ENCODE measurements around the gene RPL5.
"Not testable (repeated sequence)": the region's sequence is repeated elsewhere in the genome, so short reads cannot be mapped to it uniquely, and the experiment has no call there.

Gene RPL5

GRCh38 chr1:92831762-92832536, at the start of gene RPL5:
TSS of gene RPL5 (plus strand) at chr1:92832040. CDS start at chr1:92832115, 75 bp downstream.
- peak; percentile 95 to 96 for DNase-seq (ENCODE audit: low read depth in 2 of 2)

- not testable (repeated sequence) for DNase-seq (ENCODE audit: low read depth in 2 of 2)
These were observed 48.3 kb upstream of the RPL5 start for GRCh38 chr1:92783550-92783949.

DNA sequence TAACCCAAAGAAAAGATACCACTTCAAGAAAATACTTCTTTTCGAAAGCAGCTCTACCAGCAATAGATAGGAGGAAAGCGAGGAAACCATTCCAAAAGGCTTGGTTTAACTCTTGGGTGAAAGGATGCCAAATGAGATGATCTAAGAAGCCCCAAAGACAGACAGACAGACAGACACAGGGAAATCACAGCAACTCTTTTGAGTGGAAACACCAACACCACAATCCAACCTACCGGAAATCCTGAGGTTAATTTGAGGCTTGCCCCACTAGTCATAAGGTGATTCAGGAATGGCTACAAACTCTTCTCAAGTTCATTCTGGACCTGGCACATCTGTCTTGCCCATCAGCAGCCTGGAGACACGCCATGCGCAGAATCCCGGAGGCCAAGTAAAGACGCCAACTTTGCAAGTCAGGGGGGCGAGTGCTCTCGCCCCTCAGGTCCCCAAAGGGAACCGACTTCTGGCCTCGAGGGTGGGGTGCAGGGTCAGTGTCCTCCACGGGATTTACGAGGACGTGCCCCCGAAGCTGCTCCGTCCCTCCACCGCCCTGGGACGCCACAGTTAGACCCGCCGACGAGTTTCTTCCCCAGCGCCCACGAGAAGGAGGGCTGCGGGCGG, 47.7 kb upstream of the RPL5 start:
- peak; percentile 5 to 12 for DNase-seq (ENCODE audit: low read depth in 2 of 2)

- DNase-seq (ENCODE audit: low read depth in 2 of 2) = peak; percentile 48 to 49
These were observed 47.0 kb upstream of the RPL5 start, which contains the start of gene EVI5 for GRCh38 chr1:92784639-92785500. TSS of gene EVI5 (minus strand) at chr1:92785108. CDS start at chr1:92736546, 48,562 bp downstream.

- no peak for DNase-seq (ENCODE audit: low read depth in 2 of 2)
These were observed 45.5 kb upstream of the RPL5 start for GRCh38 chr1:92786111-92786901.

DNA sequence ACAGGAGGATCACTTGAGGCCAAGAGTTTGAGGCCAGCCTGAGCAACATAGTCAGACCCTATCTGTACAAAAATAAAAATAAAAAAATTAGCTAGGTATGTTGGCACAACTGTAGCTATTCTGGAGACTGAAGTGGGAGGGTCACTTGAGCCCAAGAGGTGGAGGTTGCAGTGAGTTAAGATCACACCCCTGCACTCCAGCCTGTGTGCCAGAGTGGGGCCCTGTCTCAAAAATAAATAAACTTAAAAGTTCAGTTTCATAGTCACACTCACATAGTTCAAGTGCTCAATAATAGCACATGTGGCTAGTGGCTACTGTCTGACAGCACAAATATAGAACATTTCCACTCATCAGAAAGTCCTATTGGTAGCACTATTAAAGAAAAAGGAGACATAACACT, 41.8 kb upstream of the RPL5 start:
- DNase-seq (ENCODE audit: low read depth in 2 of 2) = no peak

DNA sequence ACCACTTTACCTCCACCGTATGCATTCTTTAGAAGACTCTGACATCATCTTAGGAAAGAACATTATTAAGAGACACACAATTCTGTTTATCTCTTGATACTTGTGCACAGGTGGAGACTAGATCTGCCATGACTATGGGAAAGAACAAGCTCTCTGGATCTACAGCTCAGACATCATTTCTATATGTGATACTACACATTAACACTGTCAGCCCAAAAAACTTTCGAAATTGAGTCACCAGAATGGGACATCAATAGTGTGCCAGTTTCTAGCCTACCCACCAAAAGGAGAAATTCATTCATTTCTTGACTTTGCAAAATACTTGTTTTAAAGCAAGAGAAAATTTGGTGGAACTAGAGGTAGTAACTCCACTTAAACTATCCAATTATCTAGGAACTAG, 41.0 kb upstream of the RPL5 start:
- no peak for DNase-seq (ENCODE audit: low read depth in 2 of 2)

GRCh38 chr1:92791487-92792066, 40.3 kb upstream of the RPL5 start:
- no peak for DNase-seq (ENCODE audit: low read depth in 2 of 2)

GRCh38 chr1:92792340-92792782, 39.5 kb upstream of the RPL5 start:
- no peak for DNase-seq (ENCODE audit: low read depth in 2 of 2)

DNA sequence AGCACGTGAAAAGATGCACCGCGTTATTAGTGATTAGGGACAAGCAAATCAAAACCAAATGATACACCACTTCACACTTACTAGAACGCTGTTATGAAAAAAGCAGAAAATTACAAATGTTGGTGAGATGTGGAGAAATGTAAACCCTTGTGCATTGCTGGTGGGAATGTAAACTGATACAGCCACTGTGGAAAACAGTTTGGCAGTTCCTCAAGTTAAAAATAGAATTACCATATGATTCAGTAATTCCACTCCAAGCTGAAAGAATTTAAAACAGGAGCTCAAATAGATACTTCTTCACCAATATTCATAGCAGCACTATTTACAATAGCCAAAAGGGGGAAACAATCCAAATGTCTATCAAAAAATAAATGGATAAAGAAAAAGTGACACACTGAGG, 36.7 kb upstream of the RPL5 start:
- DNase-seq (ENCODE audit: low read depth in 2 of 2) = no peak

DNA sequence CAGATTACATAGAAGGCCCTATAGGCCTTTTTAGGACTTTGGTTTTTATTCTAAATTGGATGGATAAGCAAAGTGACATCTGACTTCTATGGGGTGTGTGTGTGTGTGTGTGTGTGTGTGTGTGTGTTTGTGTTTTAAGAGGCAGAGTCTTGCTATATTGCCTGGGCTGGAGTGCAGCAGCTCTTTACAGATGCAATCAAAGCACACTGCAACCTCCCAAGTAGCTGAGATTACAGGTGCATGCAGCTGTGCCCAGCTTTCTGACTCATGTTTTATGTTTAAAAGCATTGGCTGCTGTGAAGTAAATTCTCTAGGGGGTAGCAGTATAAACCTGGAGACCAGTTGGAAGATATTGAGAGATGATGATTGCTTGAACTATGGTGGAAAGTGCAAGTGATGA, 34.5 kb upstream of the RPL5 start:
- no peak for DNase-seq (ENCODE audit: low read depth in 2 of 2)

DNA sequence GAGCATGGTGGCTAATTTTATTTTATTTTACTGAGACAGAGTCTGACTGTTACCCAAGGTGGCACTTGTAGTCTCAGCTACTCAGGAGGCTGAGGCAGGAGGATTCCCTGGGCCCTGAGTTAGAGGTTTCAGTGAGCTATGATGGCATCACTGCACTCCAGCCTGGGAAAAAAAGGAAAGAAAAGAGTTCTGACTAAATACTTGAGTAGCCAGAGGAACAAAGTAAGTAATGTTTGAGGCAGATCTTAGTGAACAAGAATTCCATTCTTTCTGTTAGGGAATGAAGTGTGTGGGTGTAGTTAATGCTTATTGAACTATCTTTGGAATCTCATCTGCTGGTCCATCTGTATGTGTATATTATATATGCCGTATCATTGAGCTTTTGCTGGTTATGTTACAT, 33.9 kb upstream of the RPL5 start:
- no peak for DNase-seq (ENCODE audit: low read depth in 2 of 2)

GRCh38 chr1:92803140-92803887, 28.5 kb upstream of the RPL5 start:
- no peak for DNase-seq (ENCODE audit: low read depth in 2 of 2)

GRCh38 chr1:92804721-92805201, 27.1 kb upstream of the RPL5 start:
- no peak for DNase-seq (ENCODE audit: low read depth in 2 of 2)

DNA sequence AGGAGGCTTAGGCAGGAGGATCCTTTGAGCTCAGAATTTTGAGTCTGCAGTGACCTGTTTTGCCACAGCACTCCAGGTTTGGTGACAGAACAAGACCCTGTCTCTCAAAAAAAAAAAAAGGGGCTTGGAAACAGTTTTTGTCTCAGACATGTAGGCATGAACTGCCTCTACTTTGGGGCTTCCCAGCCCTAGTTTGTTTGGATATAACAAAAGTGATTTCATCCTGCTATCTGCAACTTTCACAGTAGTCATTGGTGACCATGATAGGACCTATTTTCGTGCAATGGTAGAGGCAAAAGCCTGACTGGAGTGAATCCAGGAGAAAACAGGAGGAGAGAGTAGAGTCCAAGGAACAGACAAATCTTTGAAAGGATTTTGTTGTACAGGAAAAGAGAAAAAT, 26.6 kb upstream of the RPL5 start:
- no peak for DNase-seq (ENCODE audit: low read depth in 2 of 2)

- no peak for DNase-seq (ENCODE audit: low read depth in 2 of 2)
These were observed 23.5 kb upstream of the RPL5 start for GRCh38 chr1:92808381-92808780.

- no peak for DNase-seq (ENCODE audit: low read depth in 2 of 2)
These were observed 15.1 kb upstream of the RPL5 start for GRCh38 chr1:92816732-92817131.

GRCh38 chr1:92817137-92817697, 14.6 kb upstream of the RPL5 start:
- no peak for DNase-seq (ENCODE audit: low read depth in 2 of 2)

DNA sequence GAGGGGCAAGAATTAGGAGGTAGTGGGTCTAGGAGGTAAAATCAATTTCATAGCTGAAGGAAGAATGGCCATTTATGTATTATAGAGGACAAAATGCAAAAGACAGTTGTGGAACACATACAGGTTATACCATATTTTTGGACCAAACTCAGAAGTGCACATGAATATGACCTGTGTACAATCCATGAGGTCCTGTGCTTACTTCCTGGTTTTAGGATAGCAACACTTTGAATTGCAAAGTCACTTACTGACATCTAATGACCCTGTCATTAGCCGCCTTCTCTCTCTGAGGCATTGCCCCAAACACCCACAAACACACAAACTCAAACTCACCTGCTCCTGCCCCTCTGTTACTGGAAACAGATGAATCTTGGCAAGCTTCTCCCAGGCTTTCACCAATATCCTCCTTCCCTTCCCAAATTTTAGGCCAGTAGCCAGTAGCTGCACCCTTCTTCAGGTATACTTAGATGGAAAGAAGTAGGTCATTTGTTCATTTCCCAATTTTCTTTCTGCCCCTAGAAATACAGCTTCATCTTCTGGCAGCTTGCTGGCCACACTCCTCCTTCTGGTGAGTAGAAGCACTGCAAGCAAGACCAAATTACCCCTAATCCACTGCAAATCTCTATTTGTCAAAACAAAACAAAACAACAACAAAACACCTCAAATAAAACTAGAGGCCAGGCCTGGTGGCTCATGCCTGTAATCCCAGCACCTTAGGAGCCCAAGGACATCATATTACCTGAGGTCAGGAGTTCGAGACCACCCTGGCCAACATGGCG, 13.7 kb upstream of the RPL5 start:
- DNase-seq (ENCODE audit: low read depth in 2 of 2) = no peak

All from stimulated activated CD4-positive, alpha-beta T cell treated with anti-CD3 and anti-CD28 coated beads, Interleukin-15, amount 100 ng/mL, for 48 hours (primary cell).